Natural killer cell (primary cell): Measurements from ENCODE around the gene LZIC. TPM values are rescaled to one million over a fixed set of nuclear protein-coding genes. Genes with fewer than 3 reads are reported as not detected.

Experiments used
- ATAC-seq, 3 donors: fragments of 150-1000 bp in 2 of 3; fragments of 200-7000 bp in 1 of 3; cut with Tn5 transposase; 1 replicate in 1 of 3; 2 replicates in 2 of 3; pipeline ENCODE4 v1.10.0; 2021; ENCODE audit warnings: mild to moderate bottlenecking in 2 of 3, moderate library complexity in 2 of 3
- DNase-seq, 2 donors: peaks; one replicate each; pipeline versions ENCODE4 v3.0.0 to v3.0.0-alpha.2; 2013 to 2021; ENCODE audit warnings: mixed read lengths in 1 of 2
- H3K27ac ChIP-seq: one replicate; pipeline ENCODE4 v1.5.1; 2013; ENCODE audit warnings: mild to moderate bottlenecking, low read length
- H3K27me3 ChIP-seq: one replicate; pipeline ENCODE4 v1.6.1; 2013; ENCODE audit warnings: low read length; ENCODE audit not compliant: control insufficient read depth, insufficient read depth
- H3K36me3 ChIP-seq: one replicate; pipeline ENCODE4 v1.6.1; 2013; ENCODE audit warnings: low read length; ENCODE audit not compliant: control insufficient read depth, insufficient read depth
- H3K4me1 ChIP-seq: one replicate; pipeline ENCODE4 v1.6.1; 2013; ENCODE audit warnings: low read length; ENCODE audit not compliant: control insufficient read depth, insufficient read depth
- H3K4me3 ChIP-seq: one replicate; pipeline ENCODE4 v1.5.1; 2013; ENCODE audit warnings: low read length
- H3K9me3 ChIP-seq: one replicate; pipeline ENCODE4 v1.6.1; 2013; ENCODE audit warnings: low read length; ENCODE audit not compliant: control insufficient read depth, insufficient read depth
- H3K27ac Mint-ChIP-seq, 2 donors: one replicate each; pipeline ENCODE4 v1.8.0; 2022; ENCODE audit warnings: mild to moderate bottlenecking in 2 of 2, mixed read lengths in 2 of 2, moderate library complexity in 1 of 2
- H3K27me3 Mint-ChIP-seq, 2 donors: one replicate each; pipeline ENCODE4 v1.8.0; 2022; ENCODE audit warnings: low read depth in 2 of 2, mixed read lengths in 2 of 2
- H3K36me3 Mint-ChIP-seq: one replicate; pipeline ENCODE4 v1.8.0; 2022; ENCODE audit warnings: mixed read lengths
- H3K4me1 Mint-ChIP-seq, 2 donors: one replicate each; pipeline ENCODE4 v1.8.0; 2022; ENCODE audit warnings: mixed read lengths in 2 of 2
- H3K4me3 Mint-ChIP-seq: one replicate; pipeline ENCODE4 v1.8.0; 2022; ENCODE audit warnings: mild to moderate bottlenecking, moderate library complexity, mixed read lengths
- H3K9me3 Mint-ChIP-seq, 2 donors: one replicate each; pipeline ENCODE4 v1.8.0; 2022; ENCODE audit warnings: mixed read lengths in 2 of 2
- CTCF ChIP-seq: fragments of 200-600 bp; IDR thresholded peaks from one replicate; pipeline ENCODE4 v1.8.0; 2022; ENCODE audit warnings: antibody characterized with exemption
- WGBS: methylation state at CpG from one replicate; pipeline ENCODE4 v1.1.7; 2013; ENCODE audit warnings: missing lambda C conversion rate; ENCODE audit not compliant: insufficient coverage; 5-methylcytosine and 5-hydroxymethylcytosine counted together
- intact Hi-C: fragments of 100-400 bp; cut with micrococcal nuclease; formaldehyde crosslinking; loops from one replicate; pipeline ENCODE4 v1.14.2; 2022
- total RNA-seq, 4 donors: library from RNA; stranded (reverse); fragments of 120-200 nt in 1 of 4; gene quantifications; one replicate each; pipeline versions ENCODE4 v1.2.3 to v1.2.4, GENCODE V29; 2013 to 2022

Gene LZIC
- total RNA-seq, 3 donors from 2014 or later (not counting 1 experiment from before 2014, with no cell fraction given), result 19.5 to 21.9 (median 21.7) TPM

- 80% methylated on average over 10 of the region's 12 CpGs for WGBS
- no peak overlapping the region for H3K27ac Mint-ChIP-seq
- no peak overlapping the region for H3K4me3 ChIP-seq
- no peaks in the 10 kb centered on the region for H3K4me1 Mint-ChIP-seq
- ATAC-seq (no peak), DNase-seq (no peak)
- intact Hi-C loops, result no loop called here
- H3K27ac ChIP-seq, result no peak overlapping the region
- H3K27me3 Mint-ChIP-seq, result no peaks in the 10 kb centered on the region
- no peaks in the 10 kb centered on the region for H3K27me3 ChIP-seq
- no peaks in the 10 kb centered on the region for H3K9me3 ChIP-seq
- no peaks in the 10 kb centered on the region for H3K9me3 Mint-ChIP-seq
- TF ChIP-seq CTCF, result no peak
- H3K4me1 ChIP-seq, result no peaks in the 10 kb centered on the region
- H3K36me3 Mint-ChIP-seq, result no peaks in the 10 kb centered on the region
- no peaks in the 10 kb centered on the region for H3K36me3 ChIP-seq
- no peak overlapping the region for H3K4me3 Mint-ChIP-seq
These were observed 17.7 kb upstream of the LZIC start for GRCh38 chr1:9960706-9961562.

GRCh38 chr1:9960011-9960410 is 16.8 kb upstream of the LZIC start:
- no peaks in the 10 kb centered on the region for H3K36me3 Mint-ChIP-seq
- DNase-seq, result no peak
- H3K4me3 Mint-ChIP-seq, result no peak overlapping the region

GRCh38 chr1:9957726-9958125 is 14.5 kb upstream of the LZIC start:
- Histone ChIP-seq H3K9me3 (no peaks in the 10 kb centered on the region), H3K27me3 (no peaks in the 10 kb centered on the region), H3K36me3 (no peaks in the 10 kb centered on the region), H3K4me1 (no peaks in the 10 kb centered on the region), H3K27ac (no peak overlapping the region), H3K4me3 (no peak overlapping the region)
- Mint-ChIP-seq H3K4me1 (no peaks in the 10 kb centered on the region), H3K27me3 (no peaks in the 10 kb centered on the region), H3K4me3 (no peak overlapping the region), H3K27ac (no peak overlapping the region), H3K36me3 (no peaks in the 10 kb centered on the region), H3K9me3 (no peaks in the 10 kb centered on the region)
- intact Hi-C loops, result no loop called here
- no peak for TF ChIP-seq CTCF
- ATAC-seq (no peak), DNase-seq (no peak)
- 98% methylated on average over 8 of the region's 8 CpGs for WGBS

More at GRCh38 chr1:9960011-9960410, 16.8 kb upstream of the LZIC start:
- no peak for TF ChIP-seq CTCF
- H3K27me3 Mint-ChIP-seq, result no peaks in the 10 kb centered on the region
- Histone ChIP-seq H3K27ac (no peak overlapping the region), H3K9me3 (no peaks in the 10 kb centered on the region), H3K4me3 (no peak overlapping the region), H3K36me3 (no peaks in the 10 kb centered on the region), H3K4me1 (no peaks in the 10 kb centered on the region), H3K27me3 (no peaks in the 10 kb centered on the region)
- intact Hi-C loops, result no loop called here
- WGBS, result 98% methylated on average over 3 of the region's 4 CpGs
- ATAC-seq, result no peak
- H3K9me3 Mint-ChIP-seq, result no peaks in the 10 kb centered on the region
- H3K4me1 Mint-ChIP-seq, result no peaks in the 10 kb centered on the region
- H3K27ac Mint-ChIP-seq, result no peak overlapping the region
